Loucy (cell line): ENCODE data around the gene BDKRB1.

Source experiments
- EZH2phosphoT487 ChIP-seq: fragments of 200-600 bp; IDR thresholded peaks from 2 replicates; pipeline ENCODE4 v1.6.1; 2018; ENCODE audit warnings: antibody characterized with exemption, mild to moderate bottlenecking, moderate library complexity, borderline replicate concordance
- TF ChIP-seq, protein P1 (sequence below): fragments of 200-600 bp; sonication (generic); conservative IDR thresholded peaks from 2 replicates; pipeline ENCODE4 v1.5.1; 2014; ENCODE audit warnings: mild to moderate bottlenecking, antibody characterized with exemption, low read length

DNA sequence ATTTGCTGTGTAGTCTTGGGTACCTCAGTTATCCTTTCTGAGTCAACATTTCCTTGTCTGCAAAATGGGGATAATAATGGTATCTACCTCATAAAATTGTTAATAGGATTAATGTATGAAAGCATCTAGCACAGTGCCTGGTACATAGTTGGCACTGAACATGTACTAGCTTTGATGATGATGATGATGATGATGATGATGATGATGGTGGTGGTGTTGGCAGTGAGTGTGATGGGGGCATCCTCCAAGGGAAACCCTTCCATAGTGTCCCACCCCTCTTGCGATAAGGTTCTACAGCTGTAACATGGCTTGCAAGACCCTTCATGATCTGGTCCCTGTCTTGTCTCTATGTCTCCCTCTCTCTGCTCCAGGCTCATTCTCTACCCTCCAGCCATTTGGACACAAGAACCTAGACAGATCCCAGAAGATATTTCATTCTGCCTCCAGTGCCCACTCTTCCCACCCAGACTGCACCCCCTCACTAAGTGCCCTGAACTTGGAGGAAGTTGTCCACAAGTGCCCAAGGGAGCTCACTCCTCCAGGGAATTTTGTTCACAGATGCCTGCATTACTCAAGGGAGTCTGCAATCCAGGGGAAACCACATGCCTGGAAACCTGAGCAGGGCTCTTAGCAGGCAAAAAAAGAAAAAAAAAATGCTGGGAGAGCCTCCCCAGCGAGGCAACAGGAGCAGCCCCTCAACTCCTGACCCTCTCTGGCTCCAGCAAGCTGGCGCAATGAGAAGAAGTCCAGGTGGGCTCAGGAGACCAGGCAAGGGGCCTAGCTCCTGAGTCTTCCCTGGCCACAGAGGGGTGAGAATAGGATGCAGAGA, 10.1 kb upstream of the BDKRB1 start:
- TF ChIP-seq, protein P1, sequence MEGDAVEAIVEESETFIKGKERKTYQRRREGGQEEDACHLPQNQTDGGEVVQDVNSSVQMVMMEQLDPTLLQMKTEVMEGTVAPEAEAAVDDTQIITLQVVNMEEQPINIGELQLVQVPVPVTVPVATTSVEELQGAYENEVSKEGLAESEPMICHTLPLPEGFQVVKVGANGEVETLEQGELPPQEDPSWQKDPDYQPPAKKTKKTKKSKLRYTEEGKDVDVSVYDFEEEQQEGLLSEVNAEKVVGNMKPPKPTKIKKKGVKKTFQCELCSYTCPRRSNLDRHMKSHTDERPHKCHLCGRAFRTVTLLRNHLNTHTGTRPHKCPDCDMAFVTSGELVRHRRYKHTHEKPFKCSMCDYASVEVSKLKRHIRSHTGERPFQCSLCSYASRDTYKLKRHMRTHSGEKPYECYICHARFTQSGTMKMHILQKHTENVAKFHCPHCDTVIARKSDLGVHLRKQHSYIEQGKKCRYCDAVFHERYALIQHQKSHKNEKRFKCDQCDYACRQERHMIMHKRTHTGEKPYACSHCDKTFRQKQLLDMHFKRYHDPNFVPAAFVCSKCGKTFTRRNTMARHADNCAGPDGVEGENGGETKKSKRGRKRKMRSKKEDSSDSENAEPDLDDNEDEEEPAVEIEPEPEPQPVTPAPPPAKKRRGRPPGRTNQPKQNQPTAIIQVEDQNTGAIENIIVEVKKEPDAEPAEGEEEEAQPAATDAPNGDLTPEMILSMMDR: no peak
- TF ChIP-seq EZH2phosphoT487: no peak
